ENCODE measurements around the gene RGL1.

The RGL1 gene

DNA sequence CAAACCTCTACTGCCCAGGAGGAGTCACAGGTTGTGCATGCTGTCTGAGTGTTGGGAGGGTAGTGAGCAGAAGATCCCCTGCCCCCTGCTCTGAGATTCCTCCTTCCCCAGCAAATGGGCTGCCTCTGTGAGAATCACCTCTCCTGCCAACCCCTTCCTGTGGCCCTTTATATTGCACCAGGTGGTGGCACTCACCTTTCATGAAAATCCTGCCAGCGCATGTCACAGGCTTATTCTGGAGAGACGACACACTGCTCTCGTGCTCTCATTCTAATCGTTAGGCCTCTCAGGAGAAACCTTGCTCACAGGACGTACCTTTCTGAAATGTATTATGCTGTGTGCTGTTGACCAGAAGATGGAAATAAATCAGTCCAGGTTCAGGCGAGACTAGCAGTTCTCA lies 113.7 kb downstream of the RGL1 start:
- no peak overlapping the region for H3K4me3 ChIP-seq (ENCODE audit: control insufficient read depth, low read depth, low read length)
- TF ChIP-seq, protein P1, sequence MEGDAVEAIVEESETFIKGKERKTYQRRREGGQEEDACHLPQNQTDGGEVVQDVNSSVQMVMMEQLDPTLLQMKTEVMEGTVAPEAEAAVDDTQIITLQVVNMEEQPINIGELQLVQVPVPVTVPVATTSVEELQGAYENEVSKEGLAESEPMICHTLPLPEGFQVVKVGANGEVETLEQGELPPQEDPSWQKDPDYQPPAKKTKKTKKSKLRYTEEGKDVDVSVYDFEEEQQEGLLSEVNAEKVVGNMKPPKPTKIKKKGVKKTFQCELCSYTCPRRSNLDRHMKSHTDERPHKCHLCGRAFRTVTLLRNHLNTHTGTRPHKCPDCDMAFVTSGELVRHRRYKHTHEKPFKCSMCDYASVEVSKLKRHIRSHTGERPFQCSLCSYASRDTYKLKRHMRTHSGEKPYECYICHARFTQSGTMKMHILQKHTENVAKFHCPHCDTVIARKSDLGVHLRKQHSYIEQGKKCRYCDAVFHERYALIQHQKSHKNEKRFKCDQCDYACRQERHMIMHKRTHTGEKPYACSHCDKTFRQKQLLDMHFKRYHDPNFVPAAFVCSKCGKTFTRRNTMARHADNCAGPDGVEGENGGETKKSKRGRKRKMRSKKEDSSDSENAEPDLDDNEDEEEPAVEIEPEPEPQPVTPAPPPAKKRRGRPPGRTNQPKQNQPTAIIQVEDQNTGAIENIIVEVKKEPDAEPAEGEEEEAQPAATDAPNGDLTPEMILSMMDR (IDR thresholded peaks at IDR 0.05; ENCODE audit: control insufficient read depth, insufficient read depth, low read depth, low read length, missing control alignments), result no peak
- DNase-seq (ENCODE audit: low read depth), result no peak

GRCh38 chr1:183920651-183921050 lies 115.7 kb downstream of the RGL1 start:
- no peak for DNase-seq (ENCODE audit: low read depth)
- TF ChIP-seq, protein P1 (IDR thresholded peaks at IDR 0.05; ENCODE audit: control insufficient read depth, insufficient read depth, low read depth, low read length, missing control alignments), result no peak
- H3K4me3 ChIP-seq (ENCODE audit: control insufficient read depth, low read depth, low read length), result no peak overlapping the region

DNA sequence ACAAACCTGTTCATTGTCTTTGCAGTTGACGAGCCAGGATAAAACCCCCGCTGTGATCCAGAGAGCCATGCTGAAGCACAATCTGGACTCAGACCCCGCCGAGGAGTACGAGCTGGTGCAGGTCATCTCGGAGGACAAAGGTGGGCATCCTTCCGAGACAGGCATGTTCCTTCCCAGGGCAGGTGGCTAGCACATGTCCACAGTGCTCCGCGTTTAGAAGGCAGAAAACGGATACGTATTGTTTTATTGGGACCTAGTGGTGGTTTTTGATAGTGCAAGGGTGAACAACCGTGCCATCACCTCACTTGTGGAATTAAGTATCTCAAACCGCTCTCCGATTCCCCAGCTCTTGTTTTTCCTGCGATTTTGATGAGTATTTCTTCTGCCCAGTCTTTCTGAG lies 117.3 kb downstream of the RGL1 start:
- TF ChIP-seq, protein P1 (IDR thresholded peaks at IDR 0.05; ENCODE audit: control insufficient read depth, insufficient read depth, low read depth, low read length, missing control alignments), result no peak
- no peak for DNase-seq (ENCODE audit: low read depth)
- no peak overlapping the region for H3K4me3 ChIP-seq (ENCODE audit: control insufficient read depth, low read depth, low read length)

DNA sequence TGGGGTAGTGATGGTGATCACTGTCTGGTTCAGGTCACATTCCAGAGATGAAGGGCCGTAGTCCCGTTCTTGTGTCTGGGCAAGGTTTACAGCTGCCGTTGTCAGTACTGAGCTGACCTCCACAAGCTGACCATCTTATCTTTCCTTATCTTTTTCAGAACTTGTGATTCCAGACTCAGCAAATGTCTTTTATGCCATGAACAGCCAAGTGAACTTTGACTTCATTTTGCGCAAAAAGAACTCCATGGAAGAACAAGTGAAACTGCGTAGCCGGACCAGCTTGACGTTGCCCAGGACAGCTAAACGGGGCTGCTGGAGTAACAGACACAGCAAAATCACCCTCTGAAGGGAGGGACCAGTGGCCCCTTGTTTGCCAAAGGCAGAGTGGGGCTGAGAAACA lies 121.0 kb downstream of the RGL1 start:
- TF ChIP-seq, protein P1 (IDR thresholded peaks at IDR 0.05; ENCODE audit: control insufficient read depth, insufficient read depth, low read depth, low read length, missing control alignments), result no peak
- DNase-seq (ENCODE audit: low read depth), result no peak
- H3K4me3 ChIP-seq (ENCODE audit: control insufficient read depth, low read depth, low read length), result no peak overlapping the region

DNA sequence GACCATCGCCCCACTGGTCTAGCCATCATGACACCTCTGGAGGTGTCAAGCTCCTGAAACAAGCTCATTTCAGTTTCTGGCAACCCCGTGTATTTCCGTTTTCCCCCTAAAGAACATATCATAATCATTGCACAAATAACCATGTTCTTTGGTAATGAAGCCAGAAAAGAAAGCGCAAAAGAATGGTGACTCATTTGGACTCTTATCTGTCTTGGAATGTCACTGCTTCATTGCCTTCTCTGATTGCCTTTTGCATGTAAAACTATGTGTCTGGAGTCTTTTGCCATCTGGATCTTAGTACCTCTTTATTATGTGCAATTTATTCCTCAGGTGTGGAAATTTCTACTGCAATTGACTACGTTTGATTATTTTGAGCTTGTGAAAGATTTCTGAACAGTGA lies 122.1 kb downstream of the RGL1 start:
- TF ChIP-seq, protein P1 (IDR thresholded peaks at IDR 0.05; ENCODE audit: control insufficient read depth, insufficient read depth, low read depth, low read length, missing control alignments), result no peak
- no peak overlapping the region for H3K4me3 ChIP-seq (ENCODE audit: control insufficient read depth, low read depth, low read length)
- DNase-seq (ENCODE audit: low read depth), result no peak

DNA sequence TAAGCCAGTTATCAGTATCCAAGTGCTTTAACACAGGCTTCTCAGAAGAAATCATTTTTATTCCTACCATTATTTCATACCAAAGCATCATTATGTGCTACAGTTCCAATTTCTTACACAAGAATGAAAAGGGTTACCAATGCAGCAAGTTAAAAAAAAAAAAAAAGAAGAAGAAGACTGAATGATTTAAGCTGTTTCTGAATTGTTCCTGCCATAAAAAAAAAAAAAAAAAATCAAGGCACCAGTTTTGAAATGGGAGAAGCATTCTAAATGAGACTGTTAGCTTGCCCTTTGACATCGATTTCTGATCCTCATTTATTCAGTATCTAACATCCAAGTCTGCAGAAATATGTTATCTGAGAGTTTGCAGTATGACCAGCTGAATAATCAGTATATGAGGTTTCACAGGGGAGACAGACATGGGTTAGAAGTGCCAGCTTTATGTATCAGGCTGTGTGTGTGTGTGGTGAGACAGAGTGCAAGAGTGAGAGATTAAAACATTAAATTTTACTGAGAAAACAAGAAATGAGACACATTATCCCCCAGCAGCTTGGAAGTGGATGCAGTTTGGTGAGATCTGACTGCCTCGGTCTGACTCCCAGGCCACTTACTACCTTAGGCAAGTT lies 126.8 kb downstream of the RGL1 start:
- no peak for DNase-seq (ENCODE audit: low read depth)
- TF ChIP-seq, protein P1 (IDR thresholded peaks at IDR 0.05; ENCODE audit: control insufficient read depth, insufficient read depth, low read depth, low read length, missing control alignments), result no peak
- H3K4me3 ChIP-seq (ENCODE audit: control insufficient read depth, low read depth, low read length), result no peak overlapping the region

DNA sequence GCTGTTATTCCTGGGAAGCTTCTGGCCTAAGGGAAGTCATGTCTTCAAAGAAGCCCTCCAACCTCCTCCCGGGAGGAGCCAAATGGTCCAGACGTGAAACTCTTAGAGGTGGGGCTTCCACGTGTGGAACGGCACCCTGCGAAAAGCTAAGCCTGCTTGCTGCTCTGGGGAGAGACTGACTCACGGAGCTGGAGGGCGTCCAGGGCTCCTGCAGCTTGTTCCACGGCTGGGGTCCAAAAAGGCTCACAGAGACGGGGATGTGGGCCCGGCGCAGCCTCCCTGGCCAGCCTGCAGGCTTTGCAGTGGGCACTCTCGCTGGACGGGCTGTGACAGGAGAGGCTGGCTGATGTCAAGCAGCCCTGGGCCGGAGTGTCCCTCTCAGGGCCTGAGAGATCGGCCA lies 127.5 kb downstream of the RGL1 start:
- DNase-seq (ENCODE audit: low read depth), result peak; percentile 44
- no peak overlapping the region for H3K4me3 ChIP-seq (ENCODE audit: control insufficient read depth, low read depth, low read length)
- TF ChIP-seq, protein P1 (IDR thresholded peaks at IDR 0.05; ENCODE audit: control insufficient read depth, insufficient read depth, low read depth, low read length, missing control alignments), result no peak

Measured in AG09309 (cell line).